ENCODE measurements around the gene DOCK10.

DOCK10 gene

GRCh38 chr2:225013425-225014365 is 28.6 kb downstream of the DOCK10 start:
- Histone ChIP-seq H3K36me3 (ENCODE audit: control insufficient read depth, insufficient read depth, low read length) (no peaks in the 10 kb centered on the region), H3K4me1 (ENCODE audit: control insufficient read depth, insufficient read depth, low read length) (no peaks in the 10 kb centered on the region), H3K27ac (ENCODE audit: insufficient read depth, low read depth, low read length, poor library complexity, severe bottlenecking) (no peak overlapping the region), H3K9me3 (ENCODE audit: control insufficient read depth, low read length) (no peaks in the 10 kb centered on the region), H3K4me3 (ENCODE audit: insufficient read depth, low read depth, low read length) (no peak overlapping the region), H3K27me3 (ENCODE audit: control insufficient read depth, insufficient read depth, low read length, poor library complexity, severe bottlenecking) (no peaks in the 10 kb centered on the region)
- 92 to 93% methylated on average over 2 of the region's 2 CpGs for WGBS, 2 experiments

GRCh38 chr2:225011585-225011984 is 30.7 kb downstream of the DOCK10 start:
- 80 to 81% methylated on average over 11 of the region's 11 CpGs for WGBS, 2 experiments
- H3K9me3 ChIP-seq (ENCODE audit: control insufficient read depth, low read length): no peaks in the 10 kb centered on the region
- H3K4me3 ChIP-seq (ENCODE audit: insufficient read depth, low read depth, low read length): no peak overlapping the region
- H3K36me3 ChIP-seq (ENCODE audit: control insufficient read depth, insufficient read depth, low read length): no peaks in the 10 kb centered on the region
- H3K4me1 ChIP-seq (ENCODE audit: control insufficient read depth, insufficient read depth, low read length): no peaks in the 10 kb centered on the region
- H3K27ac ChIP-seq (ENCODE audit: insufficient read depth, low read depth, low read length, poor library complexity, severe bottlenecking): no peak overlapping the region
- no peaks in the 10 kb centered on the region for H3K27me3 ChIP-seq (ENCODE audit: control insufficient read depth, insufficient read depth, low read length, poor library complexity, severe bottlenecking)

DNA sequence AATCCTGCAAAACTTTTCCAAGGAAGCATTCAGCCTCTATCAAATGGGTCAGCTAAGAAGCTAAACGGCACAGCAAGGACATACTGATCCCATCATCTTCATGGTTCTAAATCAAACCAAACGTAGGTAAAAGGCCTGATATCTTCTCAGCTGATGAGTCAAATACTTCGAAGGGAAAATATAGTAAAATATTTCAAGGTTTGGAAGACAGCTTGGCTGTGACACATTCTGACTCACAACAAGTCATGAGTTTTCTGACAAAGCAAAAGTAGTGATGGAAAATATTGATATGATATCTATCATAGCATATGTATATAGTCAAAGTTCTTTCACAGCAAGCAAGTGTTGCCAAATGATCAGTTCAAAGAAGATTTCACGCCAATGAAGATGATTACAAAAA is 31.5 kb downstream of the DOCK10 start:
- H3K27me3 ChIP-seq (ENCODE audit: control insufficient read depth, insufficient read depth, low read length, poor library complexity, severe bottlenecking): no peaks in the 10 kb centered on the region
- H3K27ac ChIP-seq (ENCODE audit: insufficient read depth, low read depth, low read length, poor library complexity, severe bottlenecking): no peak overlapping the region
- no peak overlapping the region for H3K4me3 ChIP-seq (ENCODE audit: insufficient read depth, low read depth, low read length)
- 94 to 96% methylated on average over 3 to 4 of the region's 4 CpGs for WGBS, 2 experiments
- H3K4me1 ChIP-seq (ENCODE audit: control insufficient read depth, insufficient read depth, low read length): no peaks in the 10 kb centered on the region
- H3K9me3 ChIP-seq (ENCODE audit: control insufficient read depth, low read length): no peaks in the 10 kb centered on the region
- H3K36me3 ChIP-seq (ENCODE audit: control insufficient read depth, insufficient read depth, low read length): no peaks in the 10 kb centered on the region

- Histone ChIP-seq H3K27me3 (ENCODE audit: control insufficient read depth, insufficient read depth, low read length, poor library complexity, severe bottlenecking) (no peaks in the 10 kb centered on the region), H3K9me3 (ENCODE audit: control insufficient read depth, low read length) (no peaks in the 10 kb centered on the region), H3K36me3 (ENCODE audit: control insufficient read depth, insufficient read depth, low read length) (no peaks in the 10 kb centered on the region), H3K27ac (ENCODE audit: insufficient read depth, low read depth, low read length, poor library complexity, severe bottlenecking) (no peak overlapping the region), H3K4me1 (ENCODE audit: control insufficient read depth, insufficient read depth, low read length) (no peaks in the 10 kb centered on the region), H3K4me3 (ENCODE audit: insufficient read depth, low read depth, low read length) (no peak overlapping the region)
- 74 to 89% methylated on average over 2 of the region's 2 CpGs for WGBS, 2 experiments
These were observed 32.5 kb downstream of the DOCK10 start for GRCh38 chr2:225009768-225010167.

- Histone ChIP-seq H3K27ac (ENCODE audit: insufficient read depth, low read depth, low read length, poor library complexity, severe bottlenecking) (no peak overlapping the region), H3K27me3 (ENCODE audit: control insufficient read depth, insufficient read depth, low read length, poor library complexity, severe bottlenecking) (no peaks in the 10 kb centered on the region), H3K4me3 (ENCODE audit: insufficient read depth, low read depth, low read length) (no peak overlapping the region), H3K9me3 (ENCODE audit: control insufficient read depth, low read length) (no peaks in the 10 kb centered on the region), H3K36me3 (ENCODE audit: control insufficient read depth, insufficient read depth, low read length) (no peaks in the 10 kb centered on the region), H3K4me1 (ENCODE audit: control insufficient read depth, insufficient read depth, low read length) (no peaks in the 10 kb centered on the region)
- WGBS, 2 experiments: 40 to 60% methylated on average over 2 to 3 of the region's 5 CpGs
These were observed 33.3 kb downstream of the DOCK10 start for GRCh38 chr2:225008935-225009334.

DNA sequence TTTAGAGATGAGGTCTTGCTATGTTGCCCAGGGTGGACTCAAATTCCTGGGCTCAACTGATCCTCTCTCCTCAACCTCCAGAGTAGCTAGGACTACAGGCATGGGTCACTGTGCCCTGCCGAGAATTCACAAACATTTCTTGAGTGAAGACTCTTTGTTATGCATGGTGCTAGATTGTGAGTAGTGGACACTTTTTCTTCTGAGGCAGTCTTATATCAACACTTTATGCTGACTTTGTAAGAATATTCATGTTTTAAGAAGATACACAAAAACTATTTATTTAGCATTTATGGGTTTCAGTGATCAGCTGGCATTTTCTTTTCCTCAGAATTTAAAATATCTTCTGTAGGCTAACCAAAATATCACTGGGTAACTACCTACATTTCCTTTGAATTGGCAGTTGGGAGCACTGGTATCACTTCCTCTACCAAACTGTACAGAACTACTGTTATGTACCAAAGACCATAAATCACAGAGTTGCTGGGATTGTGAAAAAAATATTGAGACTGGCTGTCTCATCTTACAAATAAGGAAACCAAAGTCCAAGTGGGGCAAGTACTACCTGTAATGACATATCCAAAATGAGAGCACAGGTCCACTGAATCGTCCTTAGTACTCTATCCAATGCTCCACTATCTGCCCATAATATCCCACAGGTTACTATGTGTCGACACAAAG is 34.0 kb downstream of the DOCK10 start:
- no peak overlapping the region for H3K4me3 ChIP-seq (ENCODE audit: insufficient read depth, low read depth, low read length)
- H3K36me3 ChIP-seq (ENCODE audit: control insufficient read depth, insufficient read depth, low read length): no peaks in the 10 kb centered on the region
- no peak overlapping the region for H3K27ac ChIP-seq (ENCODE audit: insufficient read depth, low read depth, low read length, poor library complexity, severe bottlenecking)
- H3K4me1 ChIP-seq (ENCODE audit: control insufficient read depth, insufficient read depth, low read length): no peaks in the 10 kb centered on the region
- H3K9me3 ChIP-seq (ENCODE audit: control insufficient read depth, low read length): no peaks in the 10 kb centered on the region
- WGBS, 2 experiments: 87 to 88% methylated on average over 3 of the region's 3 CpGs
- no peaks in the 10 kb centered on the region for H3K27me3 ChIP-seq (ENCODE audit: control insufficient read depth, insufficient read depth, low read length, poor library complexity, severe bottlenecking)

- WGBS, 2 experiments: 80 to 85% methylated on average over 2 of the region's 2 CpGs
- no peak overlapping the region for H3K4me3 ChIP-seq (ENCODE audit: insufficient read depth, low read depth, low read length)
- no peak overlapping the region for H3K27ac ChIP-seq (ENCODE audit: insufficient read depth, low read depth, low read length, poor library complexity, severe bottlenecking)
- H3K36me3 ChIP-seq (ENCODE audit: control insufficient read depth, insufficient read depth, low read length): no peaks in the 10 kb centered on the region
- no peaks in the 10 kb centered on the region for H3K9me3 ChIP-seq (ENCODE audit: control insufficient read depth, low read length)
- no peaks in the 10 kb centered on the region for H3K4me1 ChIP-seq (ENCODE audit: control insufficient read depth, insufficient read depth, low read length)
- no peaks in the 10 kb centered on the region for H3K27me3 ChIP-seq (ENCODE audit: control insufficient read depth, insufficient read depth, low read length, poor library complexity, severe bottlenecking)
These were observed 35.5 kb downstream of the DOCK10 start for GRCh38 chr2:225006730-225007129.

DNA sequence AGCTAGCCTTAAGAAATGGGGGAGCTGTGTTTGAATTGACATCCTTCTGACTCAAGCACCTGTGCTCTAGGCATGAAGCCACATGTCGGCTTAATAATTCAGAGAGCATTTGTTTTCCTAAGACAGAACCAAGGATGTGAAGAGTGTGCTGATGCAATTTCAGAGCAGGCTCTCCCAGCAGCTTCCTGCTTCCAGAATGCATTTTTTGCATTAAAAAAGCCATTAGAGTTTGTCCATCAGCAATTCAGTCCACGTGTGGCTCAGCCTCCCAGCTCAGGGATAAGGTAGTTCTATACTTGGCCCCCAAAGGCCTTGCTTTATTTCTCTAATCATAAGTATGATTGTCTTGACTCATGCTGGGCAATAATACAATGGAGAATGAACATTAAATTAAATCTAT is 37.7 kb downstream of the DOCK10 start:
- H3K4me3 ChIP-seq (ENCODE audit: insufficient read depth, low read depth, low read length): no peak overlapping the region
- no peaks in the 10 kb centered on the region for H3K27me3 ChIP-seq (ENCODE audit: control insufficient read depth, insufficient read depth, low read length, poor library complexity, severe bottlenecking)
- no peaks in the 10 kb centered on the region for H3K9me3 ChIP-seq (ENCODE audit: control insufficient read depth, low read length)
- WGBS, 2 experiments: 59 to 66% methylated on average over 2 of the region's 2 CpGs
- no peak overlapping the region for H3K27ac ChIP-seq (ENCODE audit: insufficient read depth, low read depth, low read length, poor library complexity, severe bottlenecking)
- no peaks in the 10 kb centered on the region for H3K4me1 ChIP-seq (ENCODE audit: control insufficient read depth, insufficient read depth, low read length)
- no peaks in the 10 kb centered on the region for H3K36me3 ChIP-seq (ENCODE audit: control insufficient read depth, insufficient read depth, low read length)

GRCh38 chr2:225002656-225003045 is 39.6 kb downstream of the DOCK10 start:
- H3K36me3 ChIP-seq (ENCODE audit: control insufficient read depth, insufficient read depth, low read length): no peaks in the 10 kb centered on the region
- H3K4me1 ChIP-seq (ENCODE audit: control insufficient read depth, insufficient read depth, low read length): no peaks in the 10 kb centered on the region
- 87 to 88% methylated on average over 5 of the region's 5 CpGs for WGBS, 2 experiments
- H3K27me3 ChIP-seq (ENCODE audit: control insufficient read depth, insufficient read depth, low read length, poor library complexity, severe bottlenecking): no peaks in the 10 kb centered on the region
- no peak overlapping the region for H3K4me3 ChIP-seq (ENCODE audit: insufficient read depth, low read depth, low read length)
- H3K9me3 ChIP-seq (ENCODE audit: control insufficient read depth, low read length): no peaks in the 10 kb centered on the region
- no peak overlapping the region for H3K27ac ChIP-seq (ENCODE audit: insufficient read depth, low read depth, low read length, poor library complexity, severe bottlenecking)

- H3K36me3 ChIP-seq (ENCODE audit: control insufficient read depth, insufficient read depth, low read length): no peaks in the 10 kb centered on the region
- H3K27me3 ChIP-seq (ENCODE audit: control insufficient read depth, insufficient read depth, low read length, poor library complexity, severe bottlenecking): no peaks in the 10 kb centered on the region
- H3K4me3 ChIP-seq (ENCODE audit: insufficient read depth, low read depth, low read length): no peak overlapping the region
- 57 to 66% methylated on average over 6 of the region's 6 CpGs for WGBS, 2 experiments
- no peaks in the 10 kb centered on the region for H3K4me1 ChIP-seq (ENCODE audit: control insufficient read depth, insufficient read depth, low read length)
- no peaks in the 10 kb centered on the region for H3K9me3 ChIP-seq (ENCODE audit: control insufficient read depth, low read length)
- H3K27ac ChIP-seq (ENCODE audit: insufficient read depth, low read depth, low read length, poor library complexity, severe bottlenecking): no peak overlapping the region
These were observed 40.1 kb downstream of the DOCK10 start for GRCh38 chr2:225002039-225002655.

Data from ectodermal cell (in vitro differentiated cells).